Measurements from ENCODE around the gene MYH6. TPM values are rescaled to one million over a fixed set of nuclear protein-coding genes. Genes with fewer than 3 reads are reported as not detected.
"Not testable (repeated sequence)": the region's sequence is repeated elsewhere in the genome, so short reads cannot be mapped to it uniquely, and the experiment has no call there.

Gene MYH6
- not detected for total RNA-seq

- DNase-seq: no peak
Observed at GRCh38 chr14:23407516-23408306, at the start of gene MYH6. Gene MYH6, minus strand, starts transcription at chr14:23408273. Its CDS starts 1,050 bp downstream, at chr14:23407223.

- not testable (repeated sequence) for DNase-seq
Observed at GRCh38 chr14:23456883-23457586, 49.0 kb upstream of the MYH6 start.

GRCh38 chr14:23454445-23454856 is 46.4 kb upstream of the MYH6 start:
- DNase-seq: no peak

GRCh38 chr14:23452237-23452636 is 44.2 kb upstream of the MYH6 start:
- no peak for DNase-seq

- DNase-seq: no peak
Observed at GRCh38 chr14:23450379-23450778, 42.3 kb upstream of the MYH6 start.

GRCh38 chr14:23449314-23449713 is 41.2 kb upstream of the MYH6 start:
- DNase-seq: no peak

GRCh38 chr14:23447361-23448350 is 39.6 kb upstream of the MYH6 start:
- DNase-seq: no peak

- DNase-seq: no peak
Observed at GRCh38 chr14:23446291-23446851, 38.3 kb upstream of the MYH6 start.

GRCh38 chr14:23445773-23446172 is 37.7 kb upstream of the MYH6 start:
- DNase-seq: no peak

GRCh38 chr14:23444314-23444713 is 36.2 kb upstream of the MYH6 start:
- DNase-seq: no peak

- DNase-seq: no peak
Observed at GRCh38 chr14:23443881-23444280, 35.8 kb upstream of the MYH6 start.

- DNase-seq: no peak
Observed at GRCh38 chr14:23443411-23443812, 35.3 kb upstream of the MYH6 start.

GRCh38 chr14:23442721-23443356 is 34.8 kb upstream of the MYH6 start:
- no peak for DNase-seq

- DNase-seq: no peak
Observed at GRCh38 chr14:23441076-23441475, 33.0 kb upstream of the MYH6 start.

GRCh38 chr14:23439107-23439835 is 31.2 kb upstream of the MYH6 start:
- no peak for DNase-seq

- DNase-seq: no peak
Observed at GRCh38 chr14:23438101-23438971, 30.3 kb upstream of the MYH6 start.

- no peak for DNase-seq
Observed at GRCh38 chr14:23437133-23438100, 29.3 kb upstream of the MYH6 start.

GRCh38 chr14:23436327-23437132 is 28.5 kb upstream of the MYH6 start:
- DNase-seq: no peak

Data from effector CD4-positive, alpha-beta T cell (primary cell).